ENCODE measurements around the gene SKI. TPM values are rescaled to one million over a fixed set of nuclear protein-coding genes. Genes with fewer than 3 reads are reported as not detected.

SKI gene
- total and polyA plus RNA-seq, 5 donors: 35.6 to 83.1 (median 65.3) TPM

DNA sequence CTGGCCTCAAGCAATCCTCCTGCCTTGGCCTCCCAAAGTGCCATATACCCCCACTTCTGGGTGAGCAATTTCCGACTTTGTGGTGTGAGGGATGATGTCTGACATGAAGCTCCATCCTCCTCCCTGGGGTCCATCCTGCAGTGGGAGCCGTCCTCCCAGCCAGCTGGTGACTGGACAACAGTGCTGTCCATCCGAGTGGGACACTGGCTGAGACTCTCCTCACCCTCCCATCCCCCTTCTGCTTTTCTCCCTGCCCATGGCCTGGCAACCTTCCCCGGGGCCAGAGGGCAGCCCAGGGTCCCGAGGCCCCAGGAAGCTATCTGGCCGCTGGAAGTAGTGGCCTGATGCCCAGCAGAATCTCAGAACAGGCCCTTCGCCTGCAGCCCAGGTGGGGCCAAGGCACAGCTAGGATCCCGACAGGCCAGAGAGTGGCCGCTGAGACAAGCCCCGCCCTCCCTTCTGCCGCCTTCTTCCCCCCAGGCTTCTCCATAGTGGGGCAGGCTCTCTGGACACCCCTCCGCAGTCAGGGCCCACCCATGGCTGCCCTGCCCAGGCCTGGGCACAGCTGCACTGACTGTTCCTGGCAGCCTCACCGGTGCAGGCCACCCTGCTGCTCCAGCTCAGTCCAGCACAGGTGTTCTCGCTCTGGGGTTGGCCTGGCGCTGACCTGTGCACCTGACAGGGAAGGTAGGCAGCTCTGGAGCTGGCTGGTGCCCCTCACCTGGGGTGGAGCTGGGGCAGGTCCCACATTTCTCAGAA is 25.1 kb upstream of the SKI start:
- intact Hi-C loops (cut with DNase I): no loop called here
- Histone ChIP-seq H3K9me3 (ENCODE audit: control insufficient read depth, low read length) (no peaks in the 10 kb centered on the region), H3K4me1 (ENCODE audit: control insufficient read depth, insufficient read depth, low read length) (peaks cover 8% of the 10 kb centered on the region), H3K27ac (ENCODE audit: low read length) (no peak overlapping the region), H3K4me3 (ENCODE audit: low read length) (no peak overlapping the region), H3K27me3 (ENCODE audit: control insufficient read depth, insufficient read depth) (no peaks in the 10 kb centered on the region)
- DNase-seq (peak in 1 of 3 donors; percentile 75), ATAC-seq (no peak)
- 90% methylated on average over 15 of the region's 15 CpGs for WGBS

DNA sequence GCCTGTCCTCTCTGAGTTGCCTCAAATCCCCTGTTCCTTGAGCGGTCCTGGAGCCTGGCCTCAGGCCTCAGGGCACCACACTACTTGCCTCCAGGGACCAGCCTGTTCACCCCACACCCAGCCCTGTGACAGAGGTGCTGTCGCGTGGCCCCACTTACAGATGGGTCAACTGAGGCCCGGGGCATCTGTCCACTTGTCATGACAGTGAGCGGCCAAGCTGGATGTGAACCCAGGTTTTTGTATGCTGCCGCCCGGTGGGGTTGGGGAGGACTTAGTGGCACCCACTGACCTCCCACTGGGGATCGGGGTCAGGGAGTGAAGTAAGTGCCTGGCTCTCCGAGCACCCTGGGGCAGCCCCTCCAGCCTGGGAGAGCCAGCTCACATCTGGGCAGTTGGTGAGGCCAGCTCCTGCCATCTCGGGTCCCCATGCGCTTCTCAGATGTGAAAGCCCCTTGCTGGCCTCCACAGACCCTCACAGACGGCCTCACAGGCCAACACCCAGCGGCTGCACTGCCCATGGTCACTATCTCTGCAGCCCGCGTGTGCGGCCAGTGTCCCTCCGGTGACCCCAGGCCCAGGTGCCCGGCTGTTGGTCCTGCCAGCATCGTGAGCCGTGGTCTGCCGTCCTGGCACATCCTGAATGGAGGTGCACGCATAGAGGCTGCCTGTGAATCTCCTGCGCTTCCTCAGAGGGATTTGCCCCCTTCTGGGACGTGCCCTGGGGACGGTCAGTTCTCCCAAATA is 24.3 kb upstream of the SKI start:
- Histone ChIP-seq H3K4me3 (ENCODE audit: low read length) (peak overlapping the region; percentile 56), H3K9me3 (ENCODE audit: control insufficient read depth, low read length) (no peaks in the 10 kb centered on the region), H3K27ac (ENCODE audit: low read length) (peak overlapping the region; percentile 94), H3K27me3 (ENCODE audit: control insufficient read depth, insufficient read depth) (no peaks in the 10 kb centered on the region), H3K4me1 (ENCODE audit: control insufficient read depth, insufficient read depth, low read length) (peaks cover 8% of the 10 kb centered on the region)
- ATAC-seq (no peak), DNase-seq (peak in 2 of 3 donors; percentile 71 to 74)
- WGBS: 54% methylated on average over 25 of the region's 25 CpGs
- intact Hi-C loops (cut with DNase I): no loop called here

DNA sequence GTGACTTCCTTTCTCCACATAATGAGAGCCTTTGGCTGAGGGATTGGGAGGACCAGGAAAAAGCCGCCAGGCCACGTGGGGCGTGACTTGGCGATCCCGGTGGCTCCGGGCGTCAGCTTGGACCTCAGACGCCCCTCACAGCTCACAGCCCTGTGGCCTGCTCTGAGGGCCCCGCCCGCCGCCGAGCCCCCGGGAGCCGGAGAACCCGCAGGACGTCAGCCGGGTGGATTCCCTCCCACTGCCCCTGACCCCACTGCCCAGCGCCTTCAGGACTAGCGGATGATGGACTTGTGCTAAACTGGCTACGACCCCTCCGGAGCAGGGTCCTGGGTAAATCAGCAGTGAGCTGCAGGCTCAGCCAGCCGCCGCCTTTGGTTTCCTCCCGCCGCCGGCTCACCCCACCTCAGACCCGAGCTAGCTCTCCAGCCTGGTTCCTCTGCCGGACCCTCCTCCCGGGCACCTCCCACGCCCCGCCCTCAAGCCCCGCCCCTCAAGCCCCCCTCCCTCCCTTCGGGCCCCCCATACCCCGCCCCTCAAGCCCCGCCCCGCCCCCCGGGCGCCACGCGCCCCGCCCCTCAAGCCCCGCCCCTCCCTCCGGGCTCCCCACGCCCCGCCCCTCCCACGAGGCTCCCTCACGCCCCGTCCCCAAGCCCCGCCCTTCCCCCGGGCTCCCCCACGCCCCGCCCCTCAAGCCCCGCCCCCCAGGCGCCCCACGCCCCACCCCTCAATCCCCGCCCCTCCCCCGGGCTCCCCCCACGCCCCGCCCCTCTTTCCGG is 23.5 kb upstream of the SKI start:
- 2% methylated on average over 54 of the region's 60 CpGs for WGBS
- no peaks in the 10 kb centered on the region for H3K27me3 ChIP-seq (ENCODE audit: control insufficient read depth, insufficient read depth)
- peaks cover 10% of the 10 kb centered on the region for H3K4me1 ChIP-seq (ENCODE audit: control insufficient read depth, insufficient read depth, low read length)
- peak overlapping the region; percentile 56 for H3K4me3 ChIP-seq (ENCODE audit: low read length)
- no peaks in the 10 kb centered on the region for H3K9me3 ChIP-seq (ENCODE audit: control insufficient read depth, low read length)
- DNase-seq: peak; percentile 89 to 96 (median 95)
- intact Hi-C loops (cut with DNase I): no loop called here
- ATAC-seq: peak; percentile 66 to 70
- H3K27ac ChIP-seq (ENCODE audit: low read length): peak overlapping the region; percentile 94

DNA sequence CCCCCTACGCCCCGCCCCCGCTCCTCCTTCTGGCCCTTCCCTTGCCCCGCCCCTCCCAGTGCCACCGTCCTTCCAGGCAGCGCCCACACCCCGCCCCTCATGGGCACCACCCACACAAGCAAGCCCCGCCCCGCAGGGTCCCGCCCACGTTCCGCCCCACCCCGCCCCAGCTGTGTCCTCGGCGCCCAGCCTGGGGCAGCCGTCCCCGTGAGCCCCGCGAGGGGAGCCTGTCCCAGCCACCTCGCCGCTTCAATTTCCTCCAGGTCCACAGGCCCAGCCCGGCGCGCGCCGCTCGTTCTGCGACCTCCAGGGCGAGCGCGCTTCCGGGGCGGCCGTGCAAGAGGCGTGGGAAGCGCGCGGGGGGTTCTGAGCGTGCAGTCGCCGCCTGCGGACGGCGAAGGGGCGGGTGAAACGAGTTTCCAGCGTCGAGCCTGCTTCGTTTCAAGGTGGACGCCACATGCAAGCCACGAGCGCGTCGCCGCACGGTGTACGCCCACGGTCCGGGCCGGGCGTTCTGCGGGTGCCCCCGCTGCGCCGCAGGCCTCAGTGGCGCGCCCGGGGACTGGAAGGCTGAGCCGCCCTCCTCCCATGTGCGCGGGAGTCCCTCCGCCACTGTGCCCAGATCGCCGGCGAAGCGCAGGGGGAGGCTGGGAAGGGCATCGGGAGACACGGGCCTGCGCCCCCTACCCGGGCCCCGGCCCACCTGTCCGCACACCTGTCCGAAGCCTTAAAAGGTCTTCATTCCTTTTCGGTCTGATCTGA is 22.7 kb upstream of the SKI start:
- Histone ChIP-seq H3K27me3 (ENCODE audit: control insufficient read depth, insufficient read depth) (no peaks in the 10 kb centered on the region), H3K4me1 (ENCODE audit: control insufficient read depth, insufficient read depth, low read length) (peaks cover 10% of the 10 kb centered on the region), H3K27ac (ENCODE audit: low read length) (peak overlapping the region; percentile 80), H3K9me3 (ENCODE audit: control insufficient read depth, low read length) (no peaks in the 10 kb centered on the region), H3K4me3 (ENCODE audit: low read length) (peak overlapping the region; percentile 39)
- DNase-seq (peak; percentile 97 to 99 (median 99)), ATAC-seq (peak; percentile 69 to 75)
- 13% methylated on average over 84 of the region's 84 CpGs for WGBS
- intact Hi-C loops (cut with DNase I): no loop called here

DNA sequence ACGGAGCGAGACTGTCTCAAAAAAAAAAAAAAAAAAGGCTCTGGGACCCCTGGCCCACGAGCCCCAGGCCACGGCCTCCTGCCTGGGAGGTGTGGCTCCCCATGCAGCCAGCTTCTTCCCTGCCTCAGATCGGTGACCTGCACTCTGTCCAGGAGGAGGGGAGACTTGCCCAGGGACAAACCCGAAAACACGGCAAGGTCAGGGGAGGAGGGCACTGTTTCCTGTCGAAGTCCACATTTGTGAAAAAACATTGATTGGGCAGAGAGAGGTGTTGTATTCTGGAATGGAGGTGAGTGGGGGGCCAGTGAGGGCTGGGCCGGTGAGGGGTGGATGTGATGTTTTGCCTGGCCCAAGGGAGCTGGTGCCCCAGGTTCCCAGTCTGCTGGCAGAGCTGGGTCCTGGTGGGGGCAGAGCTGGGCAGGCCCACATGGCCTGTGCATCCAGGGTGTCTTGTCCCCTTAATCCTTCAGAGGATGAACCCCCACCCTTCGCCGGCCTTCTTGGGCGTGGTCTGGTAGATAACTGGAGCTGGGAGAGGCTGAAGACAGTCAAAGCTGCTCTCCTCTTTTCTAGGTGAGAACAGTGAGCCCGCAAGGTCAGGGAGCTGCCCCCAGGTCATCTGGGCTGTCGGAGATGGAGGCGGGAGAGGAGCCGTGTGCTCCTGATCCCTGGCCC is 21.2 kb upstream of the SKI start:
- Histone ChIP-seq H3K4me1 (ENCODE audit: control insufficient read depth, insufficient read depth, low read length) (peaks cover 10% of the 10 kb centered on the region), H3K27ac (ENCODE audit: low read length) (peak overlapping the region; percentile 46), H3K9me3 (ENCODE audit: control insufficient read depth, low read length) (no peaks in the 10 kb centered on the region), H3K27me3 (ENCODE audit: control insufficient read depth, insufficient read depth) (no peaks in the 10 kb centered on the region), H3K4me3 (ENCODE audit: low read length) (no peak overlapping the region)
- ATAC-seq (no peak), DNase-seq (peak in 2 of 3 donors; percentile 75 to 76)
- WGBS: 69% methylated on average over 16 of the region's 16 CpGs
- intact Hi-C loops (cut with DNase I): no loop called here

DNA sequence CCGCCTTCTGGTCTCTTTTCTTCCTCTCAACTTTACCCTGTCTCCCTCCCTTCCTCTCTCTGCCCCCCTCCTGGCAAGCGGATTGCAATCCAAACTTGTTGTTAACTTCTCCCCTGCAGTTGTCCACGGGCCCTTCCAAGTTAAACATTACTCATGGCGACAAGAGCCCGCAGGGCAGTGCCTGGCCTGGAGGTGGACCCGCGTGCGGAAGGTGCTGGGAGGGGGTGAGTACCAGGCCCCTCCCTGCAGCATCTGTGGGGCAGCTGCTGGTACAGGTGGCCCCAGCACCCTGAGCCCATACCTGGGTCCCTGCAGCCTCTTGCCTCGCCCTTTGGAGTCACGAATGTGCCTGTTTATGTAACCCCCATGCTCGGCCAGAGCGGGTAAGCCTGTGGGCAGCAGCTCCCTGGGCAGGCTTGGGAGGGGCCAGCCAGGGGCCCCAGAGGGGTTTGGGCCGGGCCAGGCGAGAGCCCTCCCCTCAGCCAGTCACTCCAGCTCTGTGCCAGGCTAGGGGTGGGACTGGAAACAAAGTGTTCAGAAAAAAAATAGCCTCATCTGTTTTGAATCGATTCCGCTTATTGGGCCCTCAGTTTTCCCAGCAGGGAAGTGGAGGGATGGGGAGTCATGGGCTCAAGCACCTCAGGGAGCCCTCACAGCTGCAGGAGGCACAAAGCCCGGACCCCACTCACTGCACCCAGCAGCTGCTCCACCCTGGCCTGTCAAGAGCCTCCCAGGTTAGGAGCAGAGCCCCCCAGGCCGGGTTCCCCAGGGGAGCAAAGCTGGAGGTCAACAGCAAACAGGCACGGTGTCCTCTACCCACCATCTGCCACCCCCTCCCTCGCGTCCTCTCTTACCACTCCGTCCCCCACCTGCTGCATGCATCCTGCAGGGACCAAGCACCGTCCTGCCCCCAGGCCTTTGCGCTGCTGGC is 19.5 kb upstream of the SKI start:
- intact Hi-C loops (cut with DNase I): no loop called here
- WGBS: 61% methylated on average over 24 of the region's 24 CpGs
- H3K4me3 ChIP-seq (ENCODE audit: low read length): no peak overlapping the region

DNA sequence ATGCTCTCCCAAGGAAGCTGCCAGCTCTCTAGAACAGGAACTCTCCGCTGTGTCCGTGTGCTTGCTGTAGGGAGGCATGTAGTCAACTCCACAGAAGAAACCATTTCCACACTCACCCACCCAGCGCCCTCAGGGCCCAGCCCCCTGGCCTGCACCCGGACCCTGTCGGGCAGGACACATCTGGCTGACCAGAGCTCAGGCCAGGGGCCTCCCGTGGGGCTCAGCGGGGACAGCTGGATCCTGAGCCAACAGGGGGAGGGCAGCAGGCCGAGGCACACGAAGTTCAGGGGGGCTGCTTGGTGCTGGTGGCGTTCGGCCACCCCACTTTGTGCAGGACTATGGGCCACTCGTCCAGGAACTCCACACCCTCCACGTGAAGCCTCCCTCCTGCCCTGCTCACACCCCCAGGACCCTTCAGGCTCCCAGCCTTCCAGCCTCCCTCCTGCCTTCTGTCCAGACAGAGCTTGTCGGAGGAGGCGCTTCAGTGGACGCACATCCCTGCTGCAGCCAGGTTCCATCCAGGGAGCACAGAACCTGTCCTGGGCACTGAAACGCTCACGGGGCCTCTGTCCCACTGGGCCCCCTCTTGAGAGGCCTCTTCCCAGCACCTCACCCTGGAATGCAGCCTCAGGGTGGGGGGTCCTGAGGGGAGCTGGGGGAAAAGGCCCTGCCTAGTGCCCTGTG is 18.6 kb upstream of the SKI start:
- WGBS: 52% methylated on average over 18 of the region's 18 CpGs
- no peak for ATAC-seq
- Histone ChIP-seq H3K27ac (ENCODE audit: low read length) (peak overlapping the region; percentile 13), H3K4me3 (ENCODE audit: low read length) (no peak overlapping the region), H3K9me3 (ENCODE audit: control insufficient read depth, low read length) (no peaks in the 10 kb centered on the region), H3K4me1 (ENCODE audit: control insufficient read depth, insufficient read depth, low read length) (peaks cover 20% of the 10 kb centered on the region), H3K27me3 (ENCODE audit: control insufficient read depth, insufficient read depth) (no peaks in the 10 kb centered on the region)
- DNase-seq: peak in 2 of 3 donors; percentile 62 to 68
- intact Hi-C loops (cut with DNase I): no loop called here

More for the DNA sequence above, 19.5 kb upstream of the SKI start:
- Histone ChIP-seq H3K9me3 (ENCODE audit: control insufficient read depth, low read length) (no peaks in the 10 kb centered on the region), H3K4me1 (ENCODE audit: control insufficient read depth, insufficient read depth, low read length) (peaks cover 16% of the 10 kb centered on the region), H3K27ac (ENCODE audit: low read length) (peak overlapping the region; percentile 28), H3K27me3 (ENCODE audit: control insufficient read depth, insufficient read depth) (no peaks in the 10 kb centered on the region)
- DNase-seq: peak; percentile 84 to 89 (median 85)
- ATAC-seq: peak; percentile 0 to 15

DNA sequence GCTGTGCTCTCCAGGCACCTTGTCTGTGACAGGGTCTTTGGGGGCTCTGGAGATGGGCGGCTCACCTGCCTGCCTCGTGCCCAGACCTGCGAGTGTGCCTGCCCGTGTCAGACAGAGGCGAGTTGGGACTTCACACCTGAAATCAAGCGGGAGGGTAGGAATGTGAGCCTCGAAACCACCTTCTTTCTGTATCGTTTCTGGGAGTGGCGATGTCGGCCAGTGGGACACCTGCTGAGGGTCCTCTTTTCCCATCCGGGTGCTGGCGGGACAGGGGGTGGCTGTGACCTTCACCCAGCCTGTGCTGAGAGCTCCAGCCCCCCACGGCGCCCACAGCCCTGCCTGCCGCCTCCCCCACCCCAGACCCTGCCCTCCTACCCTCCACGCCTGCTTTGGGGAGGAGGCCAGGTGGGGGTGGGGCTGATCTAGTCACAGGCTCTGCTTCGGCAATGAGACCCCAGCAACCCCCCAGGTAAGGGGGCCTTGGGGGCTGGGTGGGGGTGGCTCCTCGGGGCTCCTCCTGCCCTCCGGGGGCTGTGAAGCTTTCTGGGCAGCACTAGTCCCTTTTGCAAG is 17.9 kb upstream of the SKI start:
- intact Hi-C loops (cut with DNase I): no loop called here
- Histone ChIP-seq H3K9me3 (ENCODE audit: control insufficient read depth, low read length) (no peaks in the 10 kb centered on the region), H3K4me3 (ENCODE audit: low read length) (no peak overlapping the region), H3K27ac (ENCODE audit: low read length) (no peak overlapping the region), H3K27me3 (ENCODE audit: control insufficient read depth, insufficient read depth) (no peaks in the 10 kb centered on the region), H3K4me1 (ENCODE audit: control insufficient read depth, insufficient read depth, low read length) (peaks cover 24% of the 10 kb centered on the region)
- DNase-seq (peak in 2 of 3 donors; percentile 63 to 65), ATAC-seq (no peak)
- 82% methylated on average over 19 of the region's 19 CpGs for WGBS

DNA sequence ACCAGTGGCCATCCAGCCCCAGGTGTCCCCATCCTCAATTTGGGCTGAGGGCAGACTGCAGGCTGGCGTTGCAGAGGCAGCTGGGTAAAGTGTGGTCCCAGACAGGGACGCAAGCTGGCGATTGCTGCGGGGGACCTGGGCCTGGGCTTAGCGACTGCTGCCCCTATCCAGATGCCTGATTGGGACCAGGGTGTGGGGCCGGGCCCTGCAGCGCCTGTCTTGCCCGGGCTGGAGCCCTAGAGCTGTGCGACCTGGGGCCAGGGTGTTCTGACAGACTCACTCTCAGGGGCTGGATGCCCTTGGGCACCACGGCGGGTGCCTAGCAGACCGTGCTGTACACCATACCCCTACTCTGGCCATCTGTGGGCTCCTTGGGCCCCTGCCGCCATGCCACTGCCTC is 17.3 kb upstream of the SKI start:
- ATAC-seq: no peak
- Histone ChIP-seq H3K27ac (ENCODE audit: low read length) (no peak overlapping the region), H3K9me3 (ENCODE audit: control insufficient read depth, low read length) (no peaks in the 10 kb centered on the region), H3K4me3 (ENCODE audit: low read length) (no peak overlapping the region), H3K27me3 (ENCODE audit: control insufficient read depth, insufficient read depth) (no peaks in the 10 kb centered on the region), H3K4me1 (ENCODE audit: control insufficient read depth, insufficient read depth, low read length) (peaks cover 21% of the 10 kb centered on the region)
- intact Hi-C loops (cut with DNase I): no loop called here
- peak in 2 of 3 donors; percentile 64 to 69 for DNase-seq
- 94% methylated on average over 13 of the region's 13 CpGs for WGBS

Measured in right cardiac atrium (tissue), 5 donors.